Brain microvascular endothelial cell (primary cell): ENCODE measurements around the gene LDLRAD4.

Experiments
- DNase-seq: peaks from one replicate; pipeline ENCODE4 v3.0.0-alpha.2; 2020
- H3K27ac ChIP-seq: fragments of 250-450 bp; sonication (Bioruptor Pico); 2 replicates; pipeline ENCODE4 v1.5.1; 2020; ENCODE audit warnings: mild to moderate bottlenecking, moderate library complexity
- H3K27me3 ChIP-seq: fragments of 250-450 bp; sonication (Bioruptor Pico); replicated peaks from 2 replicates; pipeline ENCODE4 v1.5.1; 2020; ENCODE audit warnings: mild to moderate bottlenecking
- H3K36me3 ChIP-seq: fragments of 250-450 bp; sonication (Bioruptor Pico); replicated peaks from 2 replicates; pipeline ENCODE4 v1.5.1; 2020; ENCODE audit warnings: mild to moderate bottlenecking
- H3K4me3 ChIP-seq: 2 replicates; pipeline ENCODE4 v1.5.1; 2011; ENCODE audit warnings: low read depth, mild to moderate bottlenecking, control low read depth, low read length, moderate library complexity
- CTCF ChIP-seq: IDR thresholded peaks from 2 replicates; pipeline ENCODE4 v1.5.1; 2011; ENCODE audit warnings: low read depth, mild to moderate bottlenecking, moderate library complexity, low read length, control low read depth, inconsistent platforms; ENCODE audit errors: missing control alignments
- in situ Hi-C: cut with HindIII; loops from 2 replicates; pipeline ENCODE4 v1.10.0; 2017; ENCODE audit warnings: low sequenced_read_pairs, low pct_ligation_motif_present

The LDLRAD4 gene

DNA sequence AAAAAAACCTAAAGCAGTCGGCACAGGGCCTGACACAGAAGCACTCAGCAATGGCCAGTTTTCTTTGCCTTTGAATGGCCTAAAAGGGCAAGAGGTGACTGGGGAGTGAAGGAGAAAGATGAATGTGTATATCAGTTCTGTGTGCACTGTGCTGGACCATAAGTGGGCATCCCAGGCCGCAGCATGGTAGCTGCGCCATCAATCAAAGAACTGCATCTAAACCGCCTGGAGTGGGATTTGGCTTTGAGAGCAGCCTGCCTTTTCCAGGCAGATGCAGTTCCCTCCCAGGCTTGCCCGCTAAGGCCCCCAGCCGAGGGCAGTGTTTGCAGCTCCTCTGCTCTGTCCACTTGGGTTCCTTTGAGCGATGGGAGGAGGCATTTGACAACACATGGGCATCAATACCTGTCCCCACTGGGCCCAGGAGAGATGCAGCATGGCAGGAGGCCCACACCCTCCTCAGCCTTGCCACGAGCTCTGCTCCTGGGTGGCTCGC, 363.7 kb downstream of the LDLRAD4 start:
- H3K27ac ChIP-seq: no peak overlapping the region
- in situ Hi-C loops: no loop called here
- no peak overlapping the region for H3K4me3 ChIP-seq
- no peaks in the 10 kb centered on the region for H3K36me3 ChIP-seq
- no peak for TF ChIP-seq CTCF
- no peaks in the 10 kb centered on the region for H3K27me3 ChIP-seq
- DNase-seq: no peak

DNA sequence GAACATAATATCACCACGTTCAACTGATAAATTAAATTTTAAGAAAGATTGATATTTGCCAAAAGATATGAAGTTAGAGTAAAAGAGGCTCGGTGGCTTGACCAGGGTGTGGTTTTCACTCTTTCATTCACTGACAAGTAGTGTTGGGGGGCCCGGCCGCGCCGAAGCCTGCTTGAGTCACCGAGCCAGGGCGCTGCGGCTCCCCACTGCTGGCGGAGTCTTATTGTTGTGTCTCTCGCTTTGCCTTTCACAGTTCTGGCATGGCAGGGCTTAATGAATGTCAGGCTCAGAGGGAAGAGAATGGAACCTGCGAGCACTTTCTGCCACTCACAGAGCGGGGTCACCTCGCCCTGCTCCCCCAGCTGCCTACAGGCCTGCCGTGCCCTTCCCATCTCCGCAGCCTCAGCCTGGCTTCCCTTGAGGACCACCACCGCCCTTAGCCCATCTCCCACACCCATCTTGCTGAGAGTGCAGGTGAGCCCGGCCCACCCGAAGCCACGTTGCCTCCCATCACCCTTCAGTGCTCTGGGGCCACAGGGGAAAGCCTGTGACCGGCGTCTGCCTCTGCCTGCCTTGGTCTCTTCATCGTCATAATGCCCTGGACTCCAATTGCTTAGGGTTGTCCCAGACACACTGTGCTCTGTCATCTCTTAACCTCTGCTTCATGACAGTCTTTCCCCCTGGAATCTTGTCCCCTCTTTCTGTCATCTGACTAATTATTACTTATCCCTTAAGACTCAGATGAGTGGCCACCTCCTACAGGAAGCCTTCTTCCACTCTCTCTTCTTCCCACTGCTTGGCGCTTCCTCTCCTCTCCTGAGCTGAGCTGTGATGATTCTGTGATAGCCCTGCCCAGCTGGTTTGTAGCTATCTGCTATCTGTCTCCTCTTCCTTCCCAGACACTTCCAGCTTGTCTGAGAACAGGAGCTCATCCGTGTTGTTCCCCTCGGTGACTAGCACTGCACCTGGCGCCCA, 365.3 kb downstream of the LDLRAD4 start:
- no peak for DNase-seq
- H3K27me3 ChIP-seq: no peaks in the 10 kb centered on the region
- TF ChIP-seq CTCF: no peak
- H3K36me3 ChIP-seq: no peaks in the 10 kb centered on the region
- in situ Hi-C loops: no loop called here
- no peak overlapping the region for H3K27ac ChIP-seq
- H3K4me3 ChIP-seq: no peak overlapping the region

DNA sequence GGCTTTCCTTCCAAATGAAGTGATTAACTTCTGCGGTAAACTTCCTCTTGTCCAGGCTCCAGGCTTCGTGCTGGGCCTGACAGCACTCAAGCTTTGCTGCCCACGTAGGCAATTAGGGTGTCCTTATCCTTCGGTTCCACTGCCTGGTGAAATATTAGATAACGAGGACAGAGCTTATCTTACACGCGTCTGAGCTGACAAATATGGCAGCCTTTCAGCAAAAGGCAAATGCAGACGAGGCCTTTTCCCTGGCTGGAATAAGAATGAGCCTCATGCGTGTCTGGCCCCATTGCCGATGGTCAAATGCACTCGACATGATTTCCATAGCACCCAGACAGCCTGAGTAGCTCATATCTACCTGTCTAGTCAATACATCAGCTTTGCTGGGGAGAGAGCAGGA, 366.3 kb downstream of the LDLRAD4 start:
- no peak overlapping the region for H3K4me3 ChIP-seq
- DNase-seq: no peak
- in situ Hi-C loops: no loop called here
- H3K27me3 ChIP-seq: no peaks in the 10 kb centered on the region
- no peaks in the 10 kb centered on the region for H3K36me3 ChIP-seq
- no peak overlapping the region for H3K27ac ChIP-seq
- TF ChIP-seq CTCF: no peak

GRCh38 chr18:13585379-13586153, 367.0 kb downstream of the LDLRAD4 start:
- in situ Hi-C loops: no loop called here
- no peaks in the 10 kb centered on the region for H3K36me3 ChIP-seq
- H3K27ac ChIP-seq: no peak overlapping the region
- no peak for DNase-seq
- no peak for TF ChIP-seq CTCF
- H3K27me3 ChIP-seq: no peaks in the 10 kb centered on the region
- no peak overlapping the region for H3K4me3 ChIP-seq

DNA sequence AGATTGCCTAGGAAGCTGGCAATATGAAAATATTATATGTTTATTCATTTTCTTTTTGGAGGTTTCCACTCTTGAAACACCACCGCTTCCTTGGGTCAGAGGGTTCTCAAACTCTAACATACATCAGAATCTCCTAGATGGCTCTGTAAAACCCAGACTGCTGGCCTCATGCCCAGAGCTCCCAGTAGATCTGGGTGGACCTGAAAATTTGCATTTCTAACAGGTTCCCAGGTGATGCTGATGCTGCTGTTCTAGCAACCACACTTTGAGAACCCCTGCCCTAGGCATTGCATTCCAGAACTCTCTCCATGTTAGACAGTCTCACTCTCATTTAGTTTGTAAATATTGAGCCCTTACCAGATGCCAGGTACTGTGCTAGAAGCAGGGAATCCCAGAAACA, 368.4 kb downstream of the LDLRAD4 start:
- H3K4me3 ChIP-seq: no peak overlapping the region
- no peak for DNase-seq
- no peaks in the 10 kb centered on the region for H3K36me3 ChIP-seq
- H3K27me3 ChIP-seq: no peaks in the 10 kb centered on the region
- TF ChIP-seq CTCF: no peak
- in situ Hi-C loops: no loop called here
- no peak overlapping the region for H3K27ac ChIP-seq
